Progenitor cell of endocrine pancreas (in vitro differentiated cells): ENCODE results near the gene KCNIP4. TPM values are rescaled to one million over a fixed set of nuclear protein-coding genes. Genes with fewer than 3 reads are reported as not detected.

Source experiments
- DNase-seq: peaks from one replicate; pipeline ENCODE4 v3.0.0; 2021; ENCODE audit warnings: low spot score; ENCODE audit not compliant: unreplicated experiment
- H3K27ac Mint-ChIP-seq: 2 replicates; pipeline ENCODE4 v1.8.0; 2021; ENCODE audit warnings: mild to moderate bottlenecking, moderate library complexity, mixed read lengths
- H3K27me3 Mint-ChIP-seq: 2 replicates; pipeline ENCODE4 v1.8.0; 2021; ENCODE audit warnings: mixed read lengths
- H3K36me3 Mint-ChIP-seq: 2 replicates; pipeline ENCODE4 v1.8.0; 2022; ENCODE audit warnings: mixed read lengths; ENCODE audit not compliant: insufficient read depth
- H3K4me1 Mint-ChIP-seq: 2 replicates; pipeline ENCODE4 v1.8.0; 2021; ENCODE audit warnings: low read depth, mixed read lengths
- H3K4me3 Mint-ChIP-seq: 2 replicates; pipeline ENCODE4 v1.8.0; 2021; ENCODE audit warnings: low read depth, mild to moderate bottlenecking, moderate library complexity, mixed read lengths
- H3K9me3 Mint-ChIP-seq: 2 replicates; pipeline ENCODE4 v1.8.0; 2021; ENCODE audit warnings: low read depth, mixed read lengths
- total RNA-seq: library from RNA; stranded (reverse); gene quantifications from 2 replicates; pipeline ENCODE4 v1.2.1, GENCODE V29; 2021
- TF ChIP-seq, protein P1 (sequence below): fragments of 200-600 bp; sonication (generic); IDR thresholded peaks from one replicate; pipeline ENCODE4 v1.5.0; 2021; ENCODE audit warnings: antibody characterized with exemption, mild to moderate bottlenecking; ENCODE audit not compliant: unreplicated experiment

Gene KCNIP4
- total RNA-seq, 1 donor from 2014 or later: 0.43 TPM

DNA sequence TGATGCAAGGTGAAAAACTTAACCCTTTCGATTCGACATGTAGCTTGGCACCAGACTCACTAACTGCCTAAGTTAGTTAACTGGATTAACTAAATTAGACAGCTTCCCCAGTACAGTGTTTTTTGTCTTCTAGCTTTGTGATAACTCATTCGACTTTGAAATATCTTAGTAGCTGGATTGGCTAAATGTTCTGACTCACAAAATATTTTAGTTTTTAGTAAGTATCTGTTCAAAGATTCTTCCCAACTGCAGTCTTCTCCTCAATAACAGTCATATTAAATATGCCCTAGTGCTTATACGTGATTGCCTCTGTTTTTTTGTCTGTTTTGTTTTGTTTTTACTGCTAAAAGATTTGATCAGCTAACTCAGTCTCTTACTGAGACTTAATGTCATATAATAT lies 102.9 kb downstream of the KCNIP4 start:
- Mint-ChIP-seq H3K27ac (no peak overlapping the region), H3K27me3 (no peaks in the 10 kb centered on the region), H3K9me3 (no peaks in the 10 kb centered on the region), H3K36me3 (no peaks in the 10 kb centered on the region), H3K4me3 (no peak overlapping the region), H3K4me1 (no peaks in the 10 kb centered on the region)
- no peak for DNase-seq
- TF ChIP-seq, protein P1, sequence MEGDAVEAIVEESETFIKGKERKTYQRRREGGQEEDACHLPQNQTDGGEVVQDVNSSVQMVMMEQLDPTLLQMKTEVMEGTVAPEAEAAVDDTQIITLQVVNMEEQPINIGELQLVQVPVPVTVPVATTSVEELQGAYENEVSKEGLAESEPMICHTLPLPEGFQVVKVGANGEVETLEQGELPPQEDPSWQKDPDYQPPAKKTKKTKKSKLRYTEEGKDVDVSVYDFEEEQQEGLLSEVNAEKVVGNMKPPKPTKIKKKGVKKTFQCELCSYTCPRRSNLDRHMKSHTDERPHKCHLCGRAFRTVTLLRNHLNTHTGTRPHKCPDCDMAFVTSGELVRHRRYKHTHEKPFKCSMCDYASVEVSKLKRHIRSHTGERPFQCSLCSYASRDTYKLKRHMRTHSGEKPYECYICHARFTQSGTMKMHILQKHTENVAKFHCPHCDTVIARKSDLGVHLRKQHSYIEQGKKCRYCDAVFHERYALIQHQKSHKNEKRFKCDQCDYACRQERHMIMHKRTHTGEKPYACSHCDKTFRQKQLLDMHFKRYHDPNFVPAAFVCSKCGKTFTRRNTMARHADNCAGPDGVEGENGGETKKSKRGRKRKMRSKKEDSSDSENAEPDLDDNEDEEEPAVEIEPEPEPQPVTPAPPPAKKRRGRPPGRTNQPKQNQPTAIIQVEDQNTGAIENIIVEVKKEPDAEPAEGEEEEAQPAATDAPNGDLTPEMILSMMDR: no peak

DNA sequence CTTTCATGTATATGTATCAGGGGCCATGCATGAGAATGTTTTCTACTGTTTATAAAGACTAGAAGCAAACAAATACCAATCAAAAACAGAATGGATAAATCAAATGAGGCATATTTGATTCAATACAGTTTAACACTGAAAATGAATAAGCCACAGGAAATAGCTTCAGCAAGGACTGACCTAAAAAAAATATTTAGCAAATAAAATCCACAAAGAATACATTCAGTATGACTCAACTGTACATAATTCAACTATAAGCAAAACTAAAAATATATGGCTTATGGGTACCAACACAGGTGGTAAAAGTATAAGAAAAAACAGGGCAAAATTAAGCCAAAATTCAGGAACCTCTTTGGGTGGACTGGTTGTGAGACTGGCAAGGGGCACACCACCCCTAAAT lies 112.9 kb downstream of the KCNIP4 start:
- H3K27ac Mint-ChIP-seq: no peak overlapping the region
- no peaks in the 10 kb centered on the region for H3K4me1 Mint-ChIP-seq
- DNase-seq: no peak
- TF ChIP-seq, protein P1: no peak
- no peaks in the 10 kb centered on the region for H3K36me3 Mint-ChIP-seq
- H3K4me3 Mint-ChIP-seq: no peak overlapping the region
- peaks cover 3% of the 10 kb centered on the region for H3K9me3 Mint-ChIP-seq
- H3K27me3 Mint-ChIP-seq: no peaks in the 10 kb centered on the region

DNA sequence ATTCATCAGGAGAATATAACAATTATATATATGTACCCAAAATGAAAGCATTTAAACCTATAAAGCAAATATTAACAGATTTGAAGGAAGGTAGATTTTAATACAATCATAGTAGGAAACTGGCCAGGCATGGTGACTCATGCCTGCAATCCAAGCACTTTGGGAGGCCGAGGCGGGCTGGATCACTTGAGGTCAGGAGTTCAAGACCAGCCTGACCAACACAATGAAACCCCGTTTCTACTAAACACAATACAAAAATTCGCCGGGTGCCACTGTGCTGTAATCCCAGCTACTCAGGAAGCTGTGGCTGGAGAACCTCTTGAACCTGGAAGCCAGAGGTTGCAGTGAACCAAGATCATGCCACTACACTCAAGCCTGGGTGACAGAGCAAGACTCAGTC lies 118.3 kb downstream of the KCNIP4 start:
- no peak for DNase-seq
- Mint-ChIP-seq H3K27me3 (no peaks in the 10 kb centered on the region), H3K36me3 (no peaks in the 10 kb centered on the region), H3K27ac (no peak overlapping the region), H3K4me1 (no peaks in the 10 kb centered on the region), H3K4me3 (no peak overlapping the region), H3K9me3 (peaks cover 3% of the 10 kb centered on the region)
- TF ChIP-seq, protein P1: no peak

DNA sequence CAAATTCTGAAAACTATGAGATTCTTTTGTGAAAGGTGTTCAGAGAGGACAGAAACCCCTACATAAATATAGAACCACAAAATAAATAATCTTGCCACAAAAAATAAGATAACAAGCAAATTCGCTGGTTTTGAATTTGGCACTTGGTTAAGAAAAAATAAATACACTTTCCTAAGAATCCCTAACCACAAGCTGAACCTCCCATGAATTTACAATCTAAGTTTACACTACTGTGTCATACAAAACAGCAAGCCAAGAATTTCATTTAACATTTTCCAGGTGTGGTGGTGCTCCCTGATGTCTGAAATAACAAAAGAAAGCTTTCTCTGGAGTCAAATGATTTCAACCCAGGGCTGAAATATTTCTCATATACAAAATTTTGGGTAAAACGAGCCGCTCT lies 121.0 kb downstream of the KCNIP4 start:
- Mint-ChIP-seq H3K4me1 (no peaks in the 10 kb centered on the region), H3K27me3 (no peaks in the 10 kb centered on the region), H3K36me3 (no peaks in the 10 kb centered on the region), H3K4me3 (no peak overlapping the region), H3K27ac (no peak overlapping the region), H3K9me3 (peaks cover 3% of the 10 kb centered on the region)
- TF ChIP-seq, protein P1: no peak
- no peak for DNase-seq

DNA sequence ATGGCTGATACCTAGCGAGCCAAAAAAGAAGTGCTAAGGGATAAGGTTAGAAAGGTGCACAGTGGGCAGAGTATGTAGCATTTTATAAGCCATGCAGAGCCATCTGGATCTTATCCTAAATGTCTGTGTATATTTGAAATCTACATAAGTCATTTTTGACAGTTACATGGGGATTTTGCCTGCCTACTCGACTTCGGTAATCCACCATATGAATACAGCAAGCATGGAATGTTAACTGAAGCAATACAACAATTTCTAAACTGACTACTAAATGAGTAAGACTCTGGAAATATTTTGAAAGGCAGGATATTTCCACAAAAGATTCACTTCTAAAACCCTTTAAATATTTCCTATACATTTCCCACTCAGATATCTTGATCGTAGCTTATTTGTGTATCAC lies 122.5 kb downstream of the KCNIP4 start:
- H3K4me3 Mint-ChIP-seq: no peak overlapping the region
- TF ChIP-seq, protein P1: no peak
- no peaks in the 10 kb centered on the region for H3K27me3 Mint-ChIP-seq
- no peaks in the 10 kb centered on the region for H3K36me3 Mint-ChIP-seq
- H3K27ac Mint-ChIP-seq: no peak overlapping the region
- DNase-seq: no peak
- no peaks in the 10 kb centered on the region for H3K9me3 Mint-ChIP-seq
- H3K4me1 Mint-ChIP-seq: no peaks in the 10 kb centered on the region
